HepG2 (cell line): ENCODE measurements around the gene CDH13. TPM values are rescaled to one million over a fixed set of nuclear protein-coding genes. Genes with fewer than 3 reads are reported as not detected.

Source experiments
- ATAC-seq: fragments of 200-7000 bp; cut with Tn5 transposase; 3 replicates; pipeline ENCODE4 v1.9.1; 2020; ENCODE audit warnings: mild to moderate bottlenecking, moderate library complexity
- BruUV-seq: library from RNA; stranded (reverse); fragments of 400-500 nt; replicated peaks from 2 replicates; lab custom pipeline; 2021; lab: Mats Ljungman, UMichigan
- CTCF ChIA-PET: fragments of 300-600 bp; formaldehyde crosslinking; extraction: SDS; loops from one replicate; lab custom pipeline; 2021; ENCODE audit warnings: low total read pairs, inconsistent platforms, low intra/inter-chr PET ratio; lab: Yijun Ruan, JAX
- POLR2A ChIA-PET: fragments of 350-600 bp; sonication (Branson Sonifier 250); formaldehyde crosslinking; loops from one replicate; lab custom pipeline; 2020; ENCODE audit warnings: antibody characterized with exemption, inconsistent platforms; lab: Yijun Ruan, JAX
- DNase-seq: peaks from one replicate; pipeline ENCODE4 v3.0.0-alpha.2; 2015; ENCODE audit warnings: low spot score
- FAIRE-seq: peaks from 3 replicates; lab custom pipeline; 2011; peaks lifted over from hg19 to GRCh38; lab: Jason Lieb, UNC
- H2AFZ ChIP-seq: one replicate; pipeline ENCODE4 v1.6.1; 2011; ENCODE audit warnings: low read length, inconsistent platforms
- H3K27ac ChIP-seq: fragments of 300-600 bp; 3 replicates; pipeline ENCODE4 v1.8.0; 2011; ENCODE audit warnings: mixed run types, mild to moderate bottlenecking, mixed read lengths, low read length, inconsistent platforms; ENCODE audit not compliant: insufficient read depth; ENCODE audit errors: extremely low read length
- H3K27me3 ChIP-seq, 2 experiments: fragments of 200-600 bp in 1 of 2; 2 replicates in 1 of 2; 3 replicates in 1 of 2; pipeline versions ENCODE4 v1.6.0 to v1.8.0; 2011; ENCODE audit warnings: low read length in 2 of 2, mild to moderate bottlenecking in 2 of 2, moderate library complexity in 2 of 2, inconsistent platforms in 1 of 2; ENCODE audit not compliant: insufficient read depth in 2 of 2, control insufficient read depth in 1 of 2
- H3K36me3 ChIP-seq, 2 experiments: fragments of 200-600 bp in 1 of 2; replicated peaks in 1 of 2; 2 replicates in 1 of 2; 3 replicates in 1 of 2; pipeline versions ENCODE4 v1.5.1 to v1.8.0; 2011; ENCODE audit warnings: low read length in 2 of 2, inconsistent platforms in 1 of 2; ENCODE audit not compliant: insufficient read depth in 2 of 2, control insufficient read depth in 1 of 2
- H3K4me1 ChIP-seq: 2 replicates; pipeline ENCODE4 v1.5.1; 2012; ENCODE audit warnings: low read length, inconsistent platforms; ENCODE audit not compliant: insufficient read depth
- H3K4me2 ChIP-seq: 2 replicates; pipeline ENCODE4 v1.6.0; 2011; ENCODE audit warnings: low read depth, low read length, inconsistent platforms
- H3K4me3 ChIP-seq, 3 experiments: fragments of 200-600 bp in 1 of 3; sonication (generic), shearing (Covaris generic) in 1 of 3; replicated peaks in 1 of 3; 2 replicates each; pipeline ENCODE4 v1.5.1; 2011 to 2016; ENCODE audit warnings: low read length in 3 of 3, inconsistent platforms in 2 of 3, low read depth in 2 of 3, mild to moderate bottlenecking in 2 of 3, control low read depth in 1 of 3, mixed read lengths in 1 of 3; ENCODE audit not compliant: insufficient read depth in 1 of 3
- H3K79me2 ChIP-seq: one replicate; pipeline ENCODE4 v1.6.1; 2011; ENCODE audit warnings: low read length, inconsistent platforms; ENCODE audit not compliant: insufficient read depth
- H3K9ac ChIP-seq: 2 replicates; pipeline ENCODE4 v1.6.0; 2011; ENCODE audit warnings: mild to moderate bottlenecking, low read depth, low read length, inconsistent platforms; ENCODE audit not compliant: insufficient read depth
- H3K9me3 ChIP-seq: 2 replicates; pipeline ENCODE4 v1.5.1; 2012; ENCODE audit warnings: mild to moderate bottlenecking, low read length
- H4K20me1 ChIP-seq: 2 replicates; pipeline ENCODE4 v1.6.0; 2011; ENCODE audit warnings: inconsistent platforms, mild to moderate bottlenecking, low read length, moderate library complexity; ENCODE audit not compliant: insufficient read depth
- ATAD3A ChIP-seq: sonication (generic); formaldehyde crosslinking; IDR thresholded peaks from 2 replicates; pipeline ENCODE4 v1.4.0; 2020; ENCODE audit warnings: missing genetic modification reagents
- ATF7-NPFF ChIP-seq: sonication (generic); formaldehyde crosslinking; IDR thresholded peaks from 2 replicates; pipeline ENCODE4 v1.8.1; 2023; ENCODE audit warnings: mild to moderate bottlenecking, low read depth, missing genetic modification reagents, moderate library complexity
- CREM ChIP-seq, 2 experiments: sonication (generic) in 1 of 2; formaldehyde crosslinking in 1 of 2; IDR thresholded peaks; 2 replicates each; pipeline versions ENCODE4 v1.4.0 to v1.6.1; 2016 to 2020; ENCODE audit warnings: antibody characterized with exemption in 1 of 2, mild to moderate bottlenecking in 1 of 2, missing genetic modification reagents in 1 of 2
- FOXM1 ChIP-seq: sonication (generic); formaldehyde crosslinking; IDR thresholded peaks from 2 replicates; pipeline ENCODE4 v1.5.0; 2020; ENCODE audit warnings: missing genetic modification reagents
- MAX ChIP-seq: IDR thresholded peaks from 2 replicates; pipeline ENCODE4 v1.6.1; 2012; ENCODE audit warnings: inconsistent platforms
- MTA3 ChIP-seq: sonication (generic); formaldehyde crosslinking; IDR thresholded peaks from 2 replicates; pipeline ENCODE4 v1.4.0; 2020; ENCODE audit warnings: missing genetic modification reagents
- SATB2 ChIP-seq: sonication (generic); formaldehyde crosslinking; IDR thresholded peaks from 2 replicates; pipeline ENCODE4 v1.5.0; 2020; ENCODE audit warnings: missing genetic modification reagents
- ZBTB14 ChIP-seq: sonication (generic); formaldehyde crosslinking; IDR thresholded peaks from 2 replicates; pipeline ENCODE4 v1.4.0; 2020; ENCODE audit warnings: missing genetic modification reagents
- ZBTB2 ChIP-seq: sonication (generic); formaldehyde crosslinking; IDR thresholded peaks from 2 replicates; pipeline ENCODE4 v1.8.0; 2022; ENCODE audit warnings: low read depth, missing genetic modification reagents
- ZEB1 ChIP-seq: IDR thresholded peaks from 2 replicates; pipeline ENCODE4 v1.6.1; 2012; ENCODE audit warnings: mild to moderate bottlenecking, low read depth, inconsistent platforms; ENCODE audit not compliant: insufficient replicate concordance
- ZNF484 ChIP-seq: sonication (generic); formaldehyde crosslinking; IDR thresholded peaks from 2 replicates; pipeline ENCODE4 v1.5.1; 2020; ENCODE audit warnings: mild to moderate bottlenecking, low read depth, missing genetic modification reagents, borderline replicate concordance
- ZNF564 ChIP-seq: sonication (generic); formaldehyde crosslinking; IDR thresholded peaks from 2 replicates; pipeline ENCODE4 v1.8.1; 2023; ENCODE audit warnings: mild to moderate bottlenecking, missing genetic modification reagents
- ZNF615 ChIP-seq: sonication (generic); formaldehyde crosslinking; IDR thresholded peaks from 2 replicates; pipeline ENCODE4 v1.5.0; 2020; ENCODE audit warnings: mild to moderate bottlenecking, missing genetic modification reagents, borderline replicate concordance
- ZNF670 ChIP-seq: sonication (generic); formaldehyde crosslinking; IDR thresholded peaks from 2 replicates; pipeline ENCODE4 v1.8.0; 2022; ENCODE audit warnings: mild to moderate bottlenecking, missing genetic modification reagents, borderline replicate concordance
- ZNF7 ChIP-seq: IDR thresholded peaks from 2 replicates; pipeline ENCODE4 v1.6.1; 2016; ENCODE audit warnings: missing biosample characterization, missing genetic modification reagents
- WGBS: methylation state at CpG from one replicate; pipeline ENCODE4 v1.1.6; 2017; ENCODE audit warnings: low lambda C conversion rate; 5-methylcytosine and 5-hydroxymethylcytosine counted together
- in situ Hi-C: cut with HindIII; loops from 2 replicates; pipeline ENCODE4 v1.10.0; 2017; ENCODE audit warnings: low pct_unique_long_range_greater_than_20kb; ENCODE audit not compliant: extremely low pct_ligation_motif_present
- intact Hi-C: fragments of 100-400 bp; cut with micrococcal nuclease; formaldehyde crosslinking; loops from one replicate; pipeline ENCODE4 v1.10.0; 2022; ENCODE audit not compliant: unreplicated experiment
- polyA plus RNA-seq, 8 experiments: library from polyadenylated mRNA; depleted of rRNA in 3 of 8; stranded (reverse) in 7 of 8; unstranded in 1 of 8; fragments of >200 nt; fragmentation: Illumina TruSeq in 4 of 8; extraction: Trizol in 4 of 8; gene quantifications; 2 replicates each; pipeline versions ENCODE4 v1.2.1 to v1.2.3, GENCODE V29; 2011 to 2016; ENCODE audit warnings: low read depth in 4 of 8, missing spikeins in 1 of 8, mixed read lengths in 1 of 8; ENCODE audit not compliant: insufficient read depth in 1 of 8
- total RNA-seq, 5 experiments: library from RNA; depleted of rRNA; stranded (reverse); fragments of >200 nt; fragmentation: Illumina TruSeq; extraction: Trizol; gene quantifications; 2 replicates each; pipeline ENCODE4 v1.2.3, GENCODE V29; 2016; ENCODE audit warnings: low read depth in 1 of 5
- TF ChIP-seq, protein P1 (sequence below): sonication (generic); formaldehyde crosslinking; IDR thresholded peaks from 2 replicates; pipeline ENCODE4 v1.8.1; 2023; ENCODE audit warnings: missing genetic modification reagents, mild to moderate bottlenecking, borderline replicate concordance

Gene CDH13
- total and polyA plus RNA-seq, 2 of the 13 experiments (the other 11 are each of a cell fraction or from before 2014, with no cell fraction given), result not detected

GRCh38 chr16:83029467-83029866 is 402.7 kb downstream of the CDH13 start (continued):
- TF ChIP-seq CREM (IDR thresholded peaks at IDR 0.05) (no peak), CREM (CRISPR knock-in tag; IDR thresholded peaks at IDR 0.05) (no peak), ZNF615 (CRISPR knock-in tag) (no peak)

GRCh38 chr16:83031524-83031923 is 404.8 kb downstream of the CDH13 start:
- H3K27ac ChIP-seq, result no peak overlapping the region
- H3K27me3 ChIP-seq, result no peaks in the 10 kb centered on the region
- CTCF ChIA-PET, result no interaction called here
- H4K20me1 ChIP-seq, result no peaks in the 10 kb centered on the region
- no peak for TF ChIP-seq MTA3
- TF ChIP-seq FOXM1 (CRISPR knock-in tag), result no peak
- TF ChIP-seq, protein P1, sequence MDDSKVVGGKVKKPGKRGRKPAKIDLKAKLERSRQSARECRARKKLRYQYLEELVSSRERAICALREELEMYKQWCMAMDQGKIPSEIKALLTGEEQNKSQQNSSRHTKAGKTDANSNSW, result no peak
- TF ChIP-seq ATAD3A (CRISPR knock-in tag), result no peak
- TF ChIP-seq ZNF564 (CRISPR knock-in tag), result no peak
- TF ChIP-seq ZEB1, result no peak
- TF ChIP-seq ZBTB14 (CRISPR knock-in tag), result no peak
- no peak for TF ChIP-seq ATF7-NPFF (CRISPR knock-in tag)
- TF ChIP-seq MAX, result no peak
- no peak for TF ChIP-seq ZBTB2 (CRISPR knock-in tag)
- no peak for TF ChIP-seq ZNF670 (CRISPR knock-in tag)
- no peak for TF ChIP-seq SATB2
- TF ChIP-seq ZNF484, result no peak
- TF ChIP-seq ZNF7 (CRISPR knock-in tag), result no peak
- TF ChIP-seq, all 625 proteins: peak for 0
- POLR2A ChIA-PET, result no interaction called here
- DNase-seq (no peak), ATAC-seq (no peak), FAIRE-seq (no peak)
- no peak overlapping the region for H2AFZ ChIP-seq
- H3K9ac ChIP-seq, result no peak overlapping the region
- in situ Hi-C loops, result no loop called here
- no peak overlapping the region for H3K4me2 ChIP-seq
- H3K36me3 ChIP-seq, result no peaks in the 10 kb centered on the region
- WGBS, result 8% methylated on average over 3 of the region's 3 CpGs
- peaks cover 68% of the 10 kb centered on the region for H3K9me3 ChIP-seq
- intact Hi-C loops, result no loop called here
- BruUV-seq, result no TSS peak
- H3K4me1 ChIP-seq, result no peaks in the 10 kb centered on the region
- no peaks in the 10 kb centered on the region for H3K79me2 ChIP-seq
- H3K4me3 ChIP-seq, result no peak overlapping the region
